Adrenal gland (tissue), 12 donors: ENCODE results near the gene C1QTNF1. TPM values are rescaled to one million over a fixed set of nuclear protein-coding genes. Genes with fewer than 3 reads are reported as not detected.

Source experiments
- DNase-seq, 7 donors: peaks; one replicate each; pipeline ENCODE4 v3.0.0-alpha.2; 2019 to 2020
- H3K27ac ChIP-seq, 5 donors: fragments of 200-600 bp; sonication (generic) in 4 of 5; 1 replicate in 3 of 5; 2 replicates in 2 of 5; pipeline versions ENCODE4 v1.5.1 to v1.8.0; 2016 to 2020; ENCODE audit warnings: mild to moderate bottlenecking in 1 of 5
- H3K27me3 ChIP-seq: fragments of 200-600 bp; 2 replicates; pipeline ENCODE4 v1.8.0; 2021
- H3K36me3 ChIP-seq, 2 donors: fragments of 200-600 bp; replicated peaks in 1 of 2; 1 replicate in 1 of 2; 2 replicates in 1 of 2; pipeline versions ENCODE4 v1.5.1 to v1.8.0; 2018 to 2022
- H3K4me1 ChIP-seq, 2 donors: fragments of 200-600 bp; replicated peaks in 1 of 2; 1 replicate in 1 of 2; 2 replicates in 1 of 2; pipeline versions ENCODE4 v1.5.1 to v1.8.0; 2018 to 2021
- H3K4me3 ChIP-seq, 4 donors: fragments of 200-600 bp; sonication (generic) in 3 of 4; one replicate each; pipeline ENCODE4 v1.5.1; 2016 to 2018
- H3K9me3 ChIP-seq, 3 donors: fragments of 200-600 bp; sonication (generic) in 1 of 3; replicated peaks in 1 of 3; 1 replicate in 2 of 3; 2 replicates in 1 of 3; pipeline versions ENCODE4 v1.5.1 to v1.8.0; 2016 to 2021
- POLR2A ChIP-seq, 2 donors: fragments of 450-650 bp; IDR thresholded peaks; one replicate each; pipeline ENCODE4 v1.6.1; 2017; ENCODE audit warnings: antibody characterized with exemption in 2 of 2, mild to moderate bottlenecking in 2 of 2, moderate library complexity in 1 of 2
- WGBS, 4 donors: extraction: QIAGEN DNeasy Blood & Tissue Kit in 2 of 4; methylation state at CpG; one replicate each; pipeline versions ENCODE4 v1.1.5 to v1.1.7; 2013 to 2017; 5-methylcytosine and 5-hydroxymethylcytosine counted together
- intact Hi-C, 2 donors: fragments of 100-400 bp; cut with DNase I; formaldehyde crosslinking; loops; one replicate each; pipeline versions ENCODE4 v1.14.1 to v1.15.0; 2022 to 2023
- polyA plus RNA-seq, 3 donors: library from polyadenylated mRNA; stranded (reverse); fragments of 200-250 nt in 2 of 3; fragments of 350-450 nt in 1 of 3; fragmentation: Illumina TruSeq in 1 of 3; extraction: RNeasy Lipid Tissue Mini Kit (QIAGEN cat#74804) in 1 of 3; gene quantifications; one replicate each; pipeline ENCODE4 v1.2.3, GENCODE V29; 2013 to 2014
- total RNA-seq, 9 donors: library from RNA; depleted of rRNA in 4 of 9; stranded (reverse); fragments of >200 nt in 4 of 9; fragments of 120-200 nt in 1 of 9; fragmentation: NEBNext Ultra II Directional in 1 of 9; extraction: Animal tissue kit (Norgen Biotek cat#: 25700) in 1 of 9; gene quantifications; one replicate each; pipeline versions ENCODE4 v1.1.0 to v1.2.4, GENCODE V29; 2013 to 2023
- TF ChIP-seq, protein P1 (sequence below), 6 experiments: fragments of 450-650 bp in 4 of 6; fragments of 200-600 bp in 2 of 6; sonication (generic) in 1 of 6; IDR thresholded peaks; 1 replicate in 5 of 6; 2 replicates in 1 of 6; pipeline versions ENCODE4 v1.5.1 to v1.8.0; 2016 to 2021; ENCODE audit warnings: antibody characterized with exemption in 6 of 6, mild to moderate bottlenecking in 2 of 6, moderate library complexity in 1 of 6
- donor health status: healthy with polysubstance abuse.
- donor health status: Bipolar disorder and iron deficiency.
- donor health status: DM: yes; HTN: yes; CAD: no.
- donor health status: DM: no; HTN: no; CAD: no.
- donor health status: DM: no; HTN: no; CAD: no.
- donor health status: DM: yes; HTN: yes; CAD: no.

Gene C1QTNF1
- total and polyA plus RNA-seq, 12 donors, result 17.2 to 175 (median 120) TPM

DNA sequence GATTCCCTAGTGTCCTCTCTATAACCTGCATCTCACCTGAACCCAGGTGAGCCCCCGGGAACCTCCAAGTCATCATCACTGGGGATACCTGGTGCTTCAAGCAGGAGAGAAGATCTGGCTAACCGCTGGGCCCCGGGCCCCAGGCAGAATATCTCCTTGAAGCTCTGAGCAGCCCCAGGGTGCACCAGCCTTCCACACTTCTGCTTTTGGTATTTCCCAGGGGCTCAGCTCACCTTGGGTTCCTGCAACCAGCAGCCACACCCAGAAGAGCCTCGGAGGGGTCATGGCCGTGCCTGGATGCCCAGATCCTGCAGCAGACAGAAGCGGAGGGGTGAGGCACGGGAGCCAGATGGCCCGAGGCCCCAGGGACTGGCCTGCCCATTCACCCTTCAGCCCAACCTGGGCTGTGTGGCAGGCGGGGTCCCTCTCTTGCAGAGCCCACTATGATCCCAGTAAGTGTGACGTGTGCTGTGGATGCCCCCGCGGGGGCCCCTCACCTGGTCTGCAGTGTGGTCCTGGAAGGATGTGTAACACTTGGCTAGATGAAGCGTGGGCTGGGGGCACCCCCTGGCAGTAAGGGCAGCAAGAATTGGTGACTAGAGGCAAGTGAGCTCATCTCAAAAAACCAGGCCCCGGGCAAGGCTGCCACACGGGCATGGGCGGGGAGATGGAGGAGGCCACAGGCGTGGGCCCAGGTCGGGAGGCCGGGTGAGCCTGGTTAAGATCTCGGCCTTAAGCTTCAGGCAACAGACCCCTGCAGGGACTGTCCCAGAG is 46.9 kb upstream of the C1QTNF1 start:
- Histone ChIP-seq H3K4me1 (peaks cover 31 to 53% of the 10 kb centered on the region in 2 donors), H3K4me3 (peak overlapping the region in 1 of 4 donors; percentile 63), H3K36me3 (peaks cover 0 to 18% of the 10 kb centered on the region in 2 donors), H3K27ac (peak overlapping the region in 3 of 5 donors; percentile 75 to 89 (median 77)), H3K9me3 (no peaks in the 10 kb centered on the region), H3K27me3 (no peaks in the 10 kb centered on the region)
- intact Hi-C loops, result no loop called here
- no peak for TF ChIP-seq POLR2A (IDR thresholded peaks at IDR 0.05)
- TF ChIP-seq, protein P1, sequence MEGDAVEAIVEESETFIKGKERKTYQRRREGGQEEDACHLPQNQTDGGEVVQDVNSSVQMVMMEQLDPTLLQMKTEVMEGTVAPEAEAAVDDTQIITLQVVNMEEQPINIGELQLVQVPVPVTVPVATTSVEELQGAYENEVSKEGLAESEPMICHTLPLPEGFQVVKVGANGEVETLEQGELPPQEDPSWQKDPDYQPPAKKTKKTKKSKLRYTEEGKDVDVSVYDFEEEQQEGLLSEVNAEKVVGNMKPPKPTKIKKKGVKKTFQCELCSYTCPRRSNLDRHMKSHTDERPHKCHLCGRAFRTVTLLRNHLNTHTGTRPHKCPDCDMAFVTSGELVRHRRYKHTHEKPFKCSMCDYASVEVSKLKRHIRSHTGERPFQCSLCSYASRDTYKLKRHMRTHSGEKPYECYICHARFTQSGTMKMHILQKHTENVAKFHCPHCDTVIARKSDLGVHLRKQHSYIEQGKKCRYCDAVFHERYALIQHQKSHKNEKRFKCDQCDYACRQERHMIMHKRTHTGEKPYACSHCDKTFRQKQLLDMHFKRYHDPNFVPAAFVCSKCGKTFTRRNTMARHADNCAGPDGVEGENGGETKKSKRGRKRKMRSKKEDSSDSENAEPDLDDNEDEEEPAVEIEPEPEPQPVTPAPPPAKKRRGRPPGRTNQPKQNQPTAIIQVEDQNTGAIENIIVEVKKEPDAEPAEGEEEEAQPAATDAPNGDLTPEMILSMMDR (IDR thresholded peaks at IDR 0.05), result no peak
- peak in 2 of 7 donors; percentile 30 to 39 for DNase-seq
- 56 to 69% (median 61%) methylated on average over 12 to 20 of the region's 20 CpGs for WGBS, 4 donors

DNA sequence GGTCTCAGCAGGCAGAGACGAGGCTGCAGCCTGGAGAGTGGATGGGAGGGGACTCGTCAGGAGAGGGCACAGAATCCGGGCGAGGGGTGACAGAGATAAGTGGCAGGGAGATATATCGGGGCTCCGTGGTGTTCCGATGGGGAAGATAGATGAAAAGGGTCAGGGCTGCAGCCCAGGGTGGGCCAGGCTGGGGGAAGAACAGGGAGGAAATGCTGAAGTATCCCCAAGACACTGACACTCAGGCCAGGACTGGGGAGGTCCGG is 46.4 kb upstream of the C1QTNF1 start:
- Histone ChIP-seq H3K27ac (peak overlapping the region in 3 of 5 donors; percentile 75 to 89 (median 77)), H3K9me3 (no peaks in the 10 kb centered on the region), H3K27me3 (no peaks in the 10 kb centered on the region), H3K36me3 (peaks cover 0 to 12% of the 10 kb centered on the region in 2 donors), H3K4me3 (peak overlapping the region in 1 of 4 donors; percentile 63), H3K4me1 (peaks cover 31 to 53% of the 10 kb centered on the region in 2 donors)
- intact Hi-C loops, result no loop called here
- DNase-seq, result no peak
- 40 to 63% (median 58%) methylated on average over 5 to 8 of the region's 8 CpGs for WGBS, 4 donors
- TF ChIP-seq, protein P1 (IDR thresholded peaks at IDR 0.05), result no peak
- no peak for TF ChIP-seq POLR2A (IDR thresholded peaks at IDR 0.05)

DNA sequence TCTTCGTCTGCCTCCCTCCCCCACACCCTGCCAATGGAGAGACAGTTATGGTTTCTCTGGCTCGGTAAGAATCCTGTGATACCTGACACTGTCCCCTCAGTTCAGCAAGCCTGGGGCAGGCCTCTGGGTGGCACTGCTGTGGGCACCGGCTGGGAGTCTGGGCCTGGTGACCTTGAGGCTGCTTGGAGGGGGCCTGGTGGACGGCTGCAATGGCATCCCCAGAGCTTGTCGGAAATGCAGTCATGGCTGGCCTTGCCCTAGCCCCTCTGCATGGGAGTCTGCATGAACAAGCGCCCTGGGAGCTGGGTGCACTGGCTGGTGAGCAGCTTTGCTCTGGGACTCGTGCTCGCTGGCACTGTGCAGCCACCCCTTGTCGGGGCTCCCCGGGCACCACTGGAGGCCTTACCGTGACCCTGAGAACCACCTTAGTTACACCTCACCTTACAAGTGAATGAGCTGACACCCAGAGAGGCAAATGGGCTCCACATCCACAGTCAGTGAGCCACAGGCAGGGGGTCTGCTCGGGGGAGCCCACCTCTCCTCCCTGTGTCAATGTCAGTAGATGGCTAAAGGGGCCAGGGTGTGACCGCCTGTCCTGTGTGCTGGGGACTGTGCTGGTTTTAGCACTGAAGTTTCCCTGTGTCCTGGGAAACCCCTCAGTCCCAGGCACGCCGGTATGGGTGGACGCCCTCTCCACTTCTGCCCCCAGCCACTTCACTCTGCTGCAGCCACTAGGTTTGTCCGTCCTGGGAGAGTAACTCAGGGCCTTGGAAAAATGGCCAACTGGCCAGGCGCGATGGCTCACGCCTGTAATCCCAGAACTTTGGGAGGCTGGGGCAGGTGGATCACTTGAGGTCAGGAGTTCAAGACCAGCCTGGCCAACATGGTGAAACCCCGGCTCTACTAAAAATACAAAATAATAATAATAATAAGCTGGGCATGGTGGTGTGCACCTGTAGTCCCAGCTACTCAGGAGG is 45.7 kb upstream of the C1QTNF1 start:
- intact Hi-C loops, result no loop called here
- no peaks in the 10 kb centered on the region for H3K27me3 ChIP-seq
- peak overlapping the region in 3 of 5 donors; percentile 75 to 89 (median 77) for H3K27ac ChIP-seq
- peak in 6 of 7 donors; percentile 67 to 77 (median 70) for DNase-seq
- H3K4me3 ChIP-seq, result peak overlapping the region in 1 of 4 donors; percentile 63
- peaks cover 0 to 12% of the 10 kb centered on the region in 2 donors for H3K36me3 ChIP-seq
- peaks cover 31 to 53% of the 10 kb centered on the region in 2 donors for H3K4me1 ChIP-seq
- TF ChIP-seq POLR2A (IDR thresholded peaks at IDR 0.05), result peak in 1 of 2 donors; percentile 18
- TF ChIP-seq, protein P1 (IDR thresholded peaks at IDR 0.05), result peak in 4 of 6 experiments; percentile 17 to 36 (median 26)
- H3K9me3 ChIP-seq, result no peaks in the 10 kb centered on the region
- WGBS, 4 donors, result 42 to 55% (median 46%) methylated on average over 9 to 21 of the region's 21 CpGs
